Neural cell (in vitro differentiated cells): Measurements from ENCODE around the gene CFDP1. TPM values are rescaled to one million over a fixed set of nuclear protein-coding genes. Genes with fewer than 3 reads are reported as not detected.

Experiments used
- H2AFZ ChIP-seq: fragments of 200-600, 300-800 bp; sonication (generic), shearing (Covaris generic); 2 replicates; pipeline ENCODE4 v1.6.0; 2014; ENCODE audit warnings: low read depth, mild to moderate bottlenecking, antibody characterized with exemption, low read length, moderate library complexity
- H3F3A ChIP-seq: fragments of 200-600 bp; shearing (Covaris generic); 2 replicates; pipeline ENCODE4 v1.6.1; 2016; ENCODE audit warnings: mild to moderate bottlenecking, moderate library complexity, mixed read lengths, antibody characterized with exemption, low read length; ENCODE audit not compliant: insufficient read depth, poor library complexity, severe bottlenecking
- H3K27ac ChIP-seq: fragments of 200-600, 300-800 bp; sonication (generic), shearing (Covaris generic); 2 replicates; pipeline ENCODE4 v1.5.1; 2014; ENCODE audit warnings: mild to moderate bottlenecking, low read length, moderate library complexity
- H3K27me3 ChIP-seq: fragments of 300-800, 200-600 bp; sonication (generic), shearing (Covaris generic); 2 replicates; pipeline ENCODE4 v1.6.0; 2014; ENCODE audit warnings: mild to moderate bottlenecking, low read depth, low read length, moderate library complexity; ENCODE audit not compliant: insufficient read depth
- H3K36me3 ChIP-seq: fragments of 300-800, 200-600 bp; sonication (generic), shearing (Covaris generic); 2 replicates; pipeline ENCODE4 v1.5.1; 2014; ENCODE audit warnings: mild to moderate bottlenecking, antibody characterized with exemption, low read length, moderate library complexity; ENCODE audit not compliant: insufficient read depth
- H3K4me2 ChIP-seq: fragments of 300-800, 200-600 bp; sonication (generic), shearing (Covaris generic); 2 replicates; pipeline ENCODE4 v1.6.0; 2014; ENCODE audit warnings: mild to moderate bottlenecking, low read length
- H3K4me3 ChIP-seq: fragments of 300-800, 200-600 bp; sonication (generic), shearing (Covaris generic); 2 replicates; pipeline ENCODE4 v1.5.1; 2014; ENCODE audit warnings: mild to moderate bottlenecking, low read length, moderate library complexity
- H3K79me2 ChIP-seq: fragments of 200-600 bp; shearing (Covaris generic); replicated peaks from 2 replicates; pipeline ENCODE4 v1.6.0; 2014; ENCODE audit warnings: mild to moderate bottlenecking, low read length, moderate library complexity; ENCODE audit not compliant: insufficient read depth
- H3K9ac ChIP-seq: fragments of 300-800, 200-600 bp; sonication (generic), shearing (Covaris generic); 2 replicates; pipeline ENCODE4 v1.6.1; 2016; ENCODE audit warnings: mild to moderate bottlenecking, low read length, mixed read lengths
- H3K9me2 ChIP-seq: fragments of 200-600 bp; shearing (Covaris generic); 2 replicates; pipeline ENCODE4 v1.6.1; 2016; ENCODE audit warnings: mild to moderate bottlenecking, low read length, mixed read lengths; ENCODE audit not compliant: insufficient read depth
- H3K9me3 ChIP-seq: fragments of 200-600, 300-800 bp; sonication (generic), shearing (Covaris generic); 2 replicates; pipeline ENCODE4 v1.6.1; 2016; ENCODE audit warnings: mild to moderate bottlenecking, mixed run types, low read length, moderate library complexity, mixed read lengths
- H4K20me1 ChIP-seq: fragments of 200-600 bp; shearing (Covaris generic); 2 replicates; pipeline ENCODE4 v1.6.1; 2016; ENCODE audit warnings: mild to moderate bottlenecking, mixed run types; ENCODE audit not compliant: insufficient read depth
- EP300 ChIP-seq: fragments of 450-650 bp; conservative IDR thresholded peaks from 2 replicates; pipeline ENCODE4 v1.6.1; 2014; ENCODE audit warnings: antibody characterized with exemption, mild to moderate bottlenecking, moderate library complexity; ENCODE audit not compliant: poor library complexity, severe bottlenecking
- EZH2 ChIP-seq: fragments of 200-600, 300-800 bp; shearing (Covaris generic), sonication (generic); IDR thresholded peaks from 2 replicates; pipeline ENCODE4 v1.6.1; 2014; ENCODE audit warnings: antibody characterized with exemption, low read length, borderline replicate concordance, mild to moderate bottlenecking; ENCODE audit not compliant: insufficient read depth, poor library complexity, severe bottlenecking
- MXI1 ChIP-seq: fragments of 450-650 bp; conservative IDR thresholded peaks from 2 replicates; pipeline ENCODE4 v1.6.1; 2014; ENCODE audit warnings: antibody characterized with exemption, mild to moderate bottlenecking; ENCODE audit not compliant: poor library complexity, severe bottlenecking
- POLR2AphosphoS5 ChIP-seq: IDR thresholded peaks from 2 replicates; pipeline ENCODE4 v1.6.1; 2012
- RAD21 ChIP-seq: fragments of 450-650 bp; conservative IDR thresholded peaks from 2 replicates; pipeline ENCODE4 v1.6.1; 2014; ENCODE audit warnings: antibody characterized with exemption, mild to moderate bottlenecking, moderate library complexity
- SMC3 ChIP-seq: fragments of 450-650 bp; conservative IDR thresholded peaks from 2 replicates; pipeline ENCODE4 v1.6.1; 2014; ENCODE audit warnings: antibody characterized with exemption, mild to moderate bottlenecking, moderate library complexity; ENCODE audit not compliant: poor library complexity
- TAF1 ChIP-seq: IDR thresholded peaks from 2 replicates; pipeline ENCODE4 v1.6.1; 2012; ENCODE audit warnings: low read depth
- polyA plus RNA-seq: library from polyadenylated mRNA; depleted of rRNA; stranded (reverse); fragments of >200 nt; gene quantifications from 2 replicates; pipeline ENCODE4 v1.2.3, GENCODE V29; 2014
- TF ChIP-seq, protein P1 (sequence below): fragments of 450-650 bp; IDR thresholded peaks from 2 replicates; pipeline ENCODE4 v1.5.1; 2014; ENCODE audit warnings: antibody characterized with exemption, mild to moderate bottlenecking, moderate library complexity; ENCODE audit not compliant: poor library complexity, severe bottlenecking
- TF ChIP-seq, protein P2 (sequence below): IDR thresholded peaks from 2 replicates; pipeline ENCODE4 v1.6.1; 2012; ENCODE audit warnings: borderline replicate concordance

The CFDP1 gene
- polyA plus RNA-seq, 1 donor from 2014 or later: 201 TPM

DNA sequence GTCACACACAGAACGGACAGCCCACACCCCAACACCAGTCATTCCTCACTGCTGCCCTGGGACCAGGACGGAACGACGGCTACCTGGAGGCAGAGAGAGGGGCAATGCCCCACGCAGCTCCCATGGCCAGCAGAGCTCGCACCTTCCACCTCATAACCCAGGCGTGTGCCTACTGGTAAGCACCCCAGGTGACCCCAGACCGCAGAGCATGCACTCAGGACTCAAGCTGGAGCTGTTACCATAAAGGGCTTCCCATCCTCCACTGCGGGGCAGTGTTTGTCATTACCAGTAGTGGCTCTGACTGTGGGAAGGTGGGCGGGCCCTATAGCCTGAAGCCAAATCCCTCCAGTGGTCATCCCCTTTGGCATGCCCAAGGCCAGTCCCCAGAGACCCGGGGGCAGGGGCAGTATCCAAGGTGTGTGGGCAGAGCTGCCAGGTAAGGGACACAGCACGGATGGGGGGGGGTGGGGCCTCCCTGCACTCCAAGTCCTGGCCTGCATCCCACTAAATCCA is 177.2 kb downstream of the CFDP1 start:
- Histone ChIP-seq H3K4me3 (no peak overlapping the region), H3K9me3 (no peaks in the 10 kb centered on the region), H3K9ac (no peak overlapping the region), H3K27ac (no peak overlapping the region), H3K36me3 (no peaks in the 10 kb centered on the region), H4K20me1 (no peaks in the 10 kb centered on the region), H3K4me2 (no peak overlapping the region), H3F3A (no peaks in the 10 kb centered on the region), H3K9me2 (no peaks in the 10 kb centered on the region), H3K27me3 (no peaks in the 10 kb centered on the region), H2AFZ (no peak overlapping the region), H3K79me2 (peaks cover 40% of the 10 kb centered on the region)
- TF ChIP-seq EZH2 (no peak), MXI1 (no peak), EP300 (no peak), SMC3 (no peak), POLR2AphosphoS5 (no peak), TAF1 (no peak), RAD21 (no peak)
- TF ChIP-seq, protein P1, sequence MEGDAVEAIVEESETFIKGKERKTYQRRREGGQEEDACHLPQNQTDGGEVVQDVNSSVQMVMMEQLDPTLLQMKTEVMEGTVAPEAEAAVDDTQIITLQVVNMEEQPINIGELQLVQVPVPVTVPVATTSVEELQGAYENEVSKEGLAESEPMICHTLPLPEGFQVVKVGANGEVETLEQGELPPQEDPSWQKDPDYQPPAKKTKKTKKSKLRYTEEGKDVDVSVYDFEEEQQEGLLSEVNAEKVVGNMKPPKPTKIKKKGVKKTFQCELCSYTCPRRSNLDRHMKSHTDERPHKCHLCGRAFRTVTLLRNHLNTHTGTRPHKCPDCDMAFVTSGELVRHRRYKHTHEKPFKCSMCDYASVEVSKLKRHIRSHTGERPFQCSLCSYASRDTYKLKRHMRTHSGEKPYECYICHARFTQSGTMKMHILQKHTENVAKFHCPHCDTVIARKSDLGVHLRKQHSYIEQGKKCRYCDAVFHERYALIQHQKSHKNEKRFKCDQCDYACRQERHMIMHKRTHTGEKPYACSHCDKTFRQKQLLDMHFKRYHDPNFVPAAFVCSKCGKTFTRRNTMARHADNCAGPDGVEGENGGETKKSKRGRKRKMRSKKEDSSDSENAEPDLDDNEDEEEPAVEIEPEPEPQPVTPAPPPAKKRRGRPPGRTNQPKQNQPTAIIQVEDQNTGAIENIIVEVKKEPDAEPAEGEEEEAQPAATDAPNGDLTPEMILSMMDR: no peak
- TF ChIP-seq, protein P2, sequence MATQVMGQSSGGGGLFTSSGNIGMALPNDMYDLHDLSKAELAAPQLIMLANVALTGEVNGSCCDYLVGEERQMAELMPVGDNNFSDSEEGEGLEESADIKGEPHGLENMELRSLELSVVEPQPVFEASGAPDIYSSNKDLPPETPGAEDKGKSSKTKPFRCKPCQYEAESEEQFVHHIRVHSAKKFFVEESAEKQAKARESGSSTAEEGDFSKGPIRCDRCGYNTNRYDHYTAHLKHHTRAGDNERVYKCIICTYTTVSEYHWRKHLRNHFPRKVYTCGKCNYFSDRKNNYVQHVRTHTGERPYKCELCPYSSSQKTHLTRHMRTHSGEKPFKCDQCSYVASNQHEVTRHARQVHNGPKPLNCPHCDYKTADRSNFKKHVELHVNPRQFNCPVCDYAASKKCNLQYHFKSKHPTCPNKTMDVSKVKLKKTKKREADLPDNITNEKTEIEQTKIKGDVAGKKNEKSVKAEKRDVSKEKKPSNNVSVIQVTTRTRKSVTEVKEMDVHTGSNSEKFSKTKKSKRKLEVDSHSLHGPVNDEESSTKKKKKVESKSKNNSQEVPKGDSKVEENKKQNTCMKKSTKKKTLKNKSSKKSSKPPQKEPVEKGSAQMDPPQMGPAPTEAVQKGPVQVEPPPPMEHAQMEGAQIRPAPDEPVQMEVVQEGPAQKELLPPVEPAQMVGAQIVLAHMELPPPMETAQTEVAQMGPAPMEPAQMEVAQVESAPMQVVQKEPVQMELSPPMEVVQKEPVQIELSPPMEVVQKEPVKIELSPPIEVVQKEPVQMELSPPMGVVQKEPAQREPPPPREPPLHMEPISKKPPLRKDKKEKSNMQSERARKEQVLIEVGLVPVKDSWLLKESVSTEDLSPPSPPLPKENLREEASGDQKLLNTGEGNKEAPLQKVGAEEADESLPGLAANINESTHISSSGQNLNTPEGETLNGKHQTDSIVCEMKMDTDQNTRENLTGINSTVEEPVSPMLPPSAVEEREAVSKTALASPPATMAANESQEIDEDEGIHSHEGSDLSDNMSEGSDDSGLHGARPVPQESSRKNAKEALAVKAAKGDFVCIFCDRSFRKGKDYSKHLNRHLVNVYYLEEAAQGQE: no peak

DNA sequence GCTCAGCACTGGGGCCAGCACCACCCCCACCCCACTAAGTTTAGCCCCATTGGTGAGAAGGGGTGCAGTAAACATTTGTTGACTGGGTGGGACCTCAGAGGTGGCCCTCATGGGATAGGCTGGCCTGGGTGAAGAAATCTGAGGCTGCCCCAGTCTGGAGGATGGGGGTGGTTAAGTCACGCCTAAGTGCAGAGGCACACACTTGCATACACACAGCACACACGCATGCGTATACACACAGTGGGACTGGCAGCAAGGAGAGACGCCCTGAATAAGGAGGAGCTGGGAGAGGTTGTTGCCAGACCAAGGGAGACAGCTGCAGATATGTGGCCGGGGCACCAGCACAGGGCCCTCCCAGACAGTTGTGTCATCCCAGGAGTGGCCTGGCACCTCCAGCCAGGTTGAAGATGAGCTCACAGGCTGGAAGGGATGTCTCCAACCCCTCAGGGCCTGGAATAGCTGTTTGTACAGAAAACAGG is 178.9 kb downstream of the CFDP1 start:
- H4K20me1 ChIP-seq: peaks cover 6% of the 10 kb centered on the region

More for the DNA sequence above, 178.9 kb downstream of the CFDP1 start:
- Histone ChIP-seq H3K79me2 (peaks cover 47% of the 10 kb centered on the region), H3F3A (no peaks in the 10 kb centered on the region), H3K27ac (no peak overlapping the region), H2AFZ (no peak overlapping the region), H3K36me3 (no peaks in the 10 kb centered on the region), H3K4me3 (no peak overlapping the region), H3K9ac (no peak overlapping the region), H3K27me3 (no peaks in the 10 kb centered on the region), H3K9me2 (no peaks in the 10 kb centered on the region), H3K9me3 (no peaks in the 10 kb centered on the region), H3K4me2 (no peak overlapping the region)
- no peak for TF ChIP-seq TAF1
- TF ChIP-seq, protein P1: no peak
- no peak for TF ChIP-seq EP300
- TF ChIP-seq SMC3: no peak
- no peak for TF ChIP-seq MXI1
- TF ChIP-seq EZH2: no peak
- no peak for TF ChIP-seq RAD21
